ENCODE data around the gene PXDN. TPM values are rescaled to one million over a fixed set of nuclear protein-coding genes. Genes with fewer than 3 reads are reported as not detected.

PXDN gene
- total and polyA plus RNA-seq, 9 donors: 95.4 to 273 (median 193) TPM

DNA sequence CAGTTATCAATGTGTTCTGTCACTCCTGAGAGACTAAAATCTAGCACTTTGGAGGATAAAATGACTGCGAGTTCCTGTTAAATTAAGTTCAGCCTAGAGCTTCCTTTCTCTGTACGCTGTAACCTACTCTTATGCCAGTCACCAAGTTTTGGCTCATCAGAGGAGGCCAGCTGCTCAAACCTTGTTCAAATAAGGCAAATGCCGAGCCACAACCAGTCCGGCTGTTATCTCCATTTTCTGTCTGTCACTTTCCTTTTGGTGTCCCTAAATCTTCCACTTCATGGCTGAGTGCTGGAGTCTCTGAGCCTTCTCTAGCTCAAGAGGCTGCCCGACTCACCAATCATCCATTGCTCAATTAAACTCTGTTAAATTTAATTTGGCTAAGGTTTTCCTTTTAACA, 33.5 kb upstream of the PXDN start:
- peak; percentile 56 for DNase-seq
- Histone ChIP-seq H3K9me3 (replicated peaks; ENCODE audit: control insufficient read depth, low read depth, low read length) (no peaks in the 10 kb centered on the region), H3K27ac (ENCODE audit: low read length) (peak overlapping the region; percentile 13), H3K27me3 (ENCODE audit: control insufficient read depth, insufficient read depth, low read length) (peaks cover 7% of the 10 kb centered on the region), H3K4me1 (ENCODE audit: control insufficient read depth, insufficient read depth, low read length) (peaks cover 12% of the 10 kb centered on the region), H3K36me3 (ENCODE audit: control insufficient read depth, insufficient read depth, low read length) (no peaks in the 10 kb centered on the region), H3K4me3 (ENCODE audit: low read length) (no peak overlapping the region)
- 67% methylated on average over 4 of the region's 5 CpGs for WGBS (ENCODE audit: insufficient coverage)

DNA sequence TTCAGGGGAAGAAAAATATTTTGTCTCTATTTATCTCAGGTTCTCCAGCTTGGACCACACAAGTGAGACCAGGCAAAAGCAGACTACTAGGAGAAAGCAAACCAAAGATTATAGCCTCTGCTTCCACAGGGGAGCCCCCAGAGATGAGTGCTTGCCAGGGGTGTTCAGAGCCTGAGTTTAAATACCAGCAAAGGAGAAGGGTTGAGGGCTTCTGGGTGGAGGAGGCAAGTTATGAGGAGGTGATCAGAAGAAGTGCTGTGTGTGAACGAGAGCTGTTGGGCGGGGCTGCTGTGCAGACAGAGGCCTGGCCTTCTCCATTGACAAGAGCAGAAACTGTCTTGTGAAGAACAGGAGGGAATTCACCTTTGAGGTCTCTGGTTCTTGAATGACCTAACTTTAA, 32.8 kb upstream of the PXDN start:
- Histone ChIP-seq H3K9me3 (replicated peaks; ENCODE audit: control insufficient read depth, low read depth, low read length) (no peaks in the 10 kb centered on the region), H3K36me3 (ENCODE audit: control insufficient read depth, insufficient read depth, low read length) (no peaks in the 10 kb centered on the region), H3K27ac (ENCODE audit: low read length) (peak overlapping the region; percentile 9), H3K4me1 (ENCODE audit: control insufficient read depth, insufficient read depth, low read length) (peaks cover 12% of the 10 kb centered on the region), H3K4me3 (ENCODE audit: low read length) (no peak overlapping the region), H3K27me3 (ENCODE audit: control insufficient read depth, insufficient read depth, low read length) (peaks cover 6% of the 10 kb centered on the region)
- no peak for DNase-seq
- 83% methylated on average over 2 of the region's 2 CpGs for WGBS (ENCODE audit: insufficient coverage)

DNA sequence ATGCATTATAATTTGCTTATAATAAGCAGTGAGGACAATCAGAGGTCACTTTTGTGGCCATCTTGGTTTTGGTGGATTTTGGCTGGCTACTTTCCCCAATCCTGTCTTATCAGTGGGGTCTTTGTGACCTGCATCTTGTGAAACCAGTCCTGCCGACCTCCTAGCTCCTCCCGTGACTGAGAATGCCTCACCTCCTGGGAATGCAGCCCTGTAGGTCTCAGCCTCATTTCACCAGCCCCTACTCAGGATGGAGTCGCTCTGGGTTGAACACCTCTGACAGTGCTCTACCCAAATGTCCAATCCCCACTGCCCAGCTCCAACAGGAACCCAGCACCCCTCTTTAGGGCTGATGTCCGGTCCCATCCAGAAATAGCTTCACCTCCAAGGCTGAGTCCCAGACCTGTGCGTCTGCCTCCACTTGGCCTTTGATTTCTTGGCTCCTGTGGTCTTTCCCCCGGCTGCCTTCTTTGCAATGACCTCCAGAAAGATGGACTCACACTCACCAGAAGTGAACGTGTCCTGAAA, 31.3 kb upstream of the PXDN start:
- no peak for DNase-seq

DNA sequence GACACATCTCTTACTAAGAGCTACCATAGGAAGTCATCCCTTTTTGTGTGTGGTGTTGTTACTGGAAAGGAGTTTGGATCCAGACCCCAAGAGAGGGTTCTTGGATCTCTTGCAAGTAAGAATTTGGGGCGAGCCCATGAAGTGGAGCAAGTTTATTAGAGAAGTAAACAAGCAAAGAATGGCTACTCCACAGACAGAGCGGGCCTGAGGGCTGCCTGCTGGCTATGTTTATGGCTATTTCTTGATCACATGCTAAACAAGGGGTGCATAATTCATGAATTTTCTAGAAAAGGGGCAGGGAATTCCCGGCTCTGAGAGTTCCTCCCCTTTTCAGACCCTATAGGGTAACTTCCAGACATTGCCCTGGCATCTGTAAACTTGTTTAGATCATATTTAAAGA, 30.6 kb upstream of the PXDN start:
- H3K9me3 ChIP-seq (replicated peaks; ENCODE audit: control insufficient read depth, low read depth, low read length): no peaks in the 10 kb centered on the region
- H3K4me3 ChIP-seq (ENCODE audit: low read length): no peak overlapping the region
- 93% methylated on average over 3 of the region's 3 CpGs for WGBS (ENCODE audit: insufficient coverage)
- no peak for DNase-seq
- no peaks in the 10 kb centered on the region for H3K27me3 ChIP-seq (ENCODE audit: control insufficient read depth, insufficient read depth, low read length)
- H3K4me1 ChIP-seq (ENCODE audit: control insufficient read depth, insufficient read depth, low read length): peaks cover 12% of the 10 kb centered on the region
- H3K27ac ChIP-seq (ENCODE audit: low read length): no peak overlapping the region
- H3K36me3 ChIP-seq (ENCODE audit: control insufficient read depth, insufficient read depth, low read length): no peaks in the 10 kb centered on the region

More for the DNA sequence above, 31.3 kb upstream of the PXDN start:
- 91% methylated on average over 6 of the region's 7 CpGs for whole genome bisulfite sequencing (ENCODE audit: insufficient coverage)
- Histone ChIP-seq H3K9me3 (replicated peaks; ENCODE audit: control insufficient read depth, low read depth, low read length) (no peaks in the 10 kb centered on the region), H3K4me1 (ENCODE audit: control insufficient read depth, insufficient read depth, low read length) (peaks cover 12% of the 10 kb centered on the region), H3K36me3 (ENCODE audit: control insufficient read depth, insufficient read depth, low read length) (no peaks in the 10 kb centered on the region), H3K27ac (ENCODE audit: low read length) (no peak overlapping the region), H3K4me3 (ENCODE audit: low read length) (no peak overlapping the region), H3K27me3 (ENCODE audit: control insufficient read depth, insufficient read depth, low read length) (no peaks in the 10 kb centered on the region)

DNA sequence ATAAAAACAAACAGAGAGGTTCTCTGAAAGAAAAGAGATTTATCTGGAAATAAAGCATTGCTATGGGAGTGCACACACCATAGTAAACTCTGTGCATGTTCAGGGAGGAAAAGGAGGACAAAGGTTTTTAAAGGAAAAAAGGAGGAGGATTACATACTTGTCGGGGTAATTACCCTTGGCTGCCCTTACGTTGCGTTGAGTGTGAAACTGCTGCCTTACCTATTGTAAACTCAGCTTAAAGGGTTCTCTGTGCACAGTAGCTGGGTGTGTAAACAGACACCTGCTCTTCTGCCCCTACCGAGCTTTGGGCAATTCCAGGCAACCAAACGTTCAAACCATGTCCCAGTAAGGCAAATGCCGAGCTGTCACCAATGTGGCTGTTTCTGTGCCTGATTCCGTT, 29.6 kb upstream of the PXDN start:
- Histone ChIP-seq H3K4me1 (ENCODE audit: control insufficient read depth, insufficient read depth, low read length) (peaks cover 12% of the 10 kb centered on the region), H3K36me3 (ENCODE audit: control insufficient read depth, insufficient read depth, low read length) (no peaks in the 10 kb centered on the region), H3K9me3 (replicated peaks; ENCODE audit: control insufficient read depth, low read depth, low read length) (no peaks in the 10 kb centered on the region), H3K4me3 (ENCODE audit: low read length) (no peak overlapping the region), H3K27ac (ENCODE audit: low read length) (no peak overlapping the region), H3K27me3 (ENCODE audit: control insufficient read depth, insufficient read depth, low read length) (no peaks in the 10 kb centered on the region)
- no peak for DNase-seq
- 48% methylated on average over 7 of the region's 7 CpGs for WGBS (ENCODE audit: insufficient coverage)

DNA sequence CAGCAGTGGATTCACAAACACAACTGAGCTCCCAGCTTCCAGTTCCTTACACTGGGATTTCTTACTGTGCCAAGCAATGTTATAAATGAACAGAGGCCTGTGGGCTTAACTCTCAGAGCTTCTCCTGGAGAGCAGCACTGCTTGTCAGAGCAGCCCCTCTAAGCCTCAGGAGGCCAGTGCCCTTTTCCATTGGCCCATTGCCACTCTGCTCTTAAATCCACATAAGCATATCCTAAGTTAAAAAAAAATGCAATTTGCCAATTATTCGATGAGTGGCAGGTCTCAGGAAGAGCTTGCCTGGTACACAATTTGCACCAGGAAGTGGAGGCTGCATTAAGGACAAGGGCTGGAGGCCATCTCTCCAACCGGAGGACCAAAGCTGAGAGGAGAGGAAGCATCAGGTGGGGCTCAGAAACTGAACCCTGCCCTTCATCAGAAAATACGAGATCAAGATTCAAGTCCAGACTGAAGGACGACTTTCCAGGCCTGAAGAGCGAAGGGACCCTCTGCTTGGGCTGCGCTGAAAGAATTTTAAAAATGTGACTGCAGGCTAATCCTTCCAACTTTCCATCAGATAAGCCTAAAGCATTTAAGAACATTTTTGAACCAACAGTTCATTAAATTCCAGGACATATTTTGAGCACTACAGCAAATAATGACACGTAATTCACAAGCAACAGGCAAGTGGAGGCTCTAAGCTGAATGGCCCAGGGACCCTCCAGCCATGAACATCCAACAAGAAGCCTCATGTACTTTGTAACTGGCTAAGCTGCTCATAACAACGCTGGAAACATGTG, 28.4 kb upstream of the PXDN start:
- no peaks in the 10 kb centered on the region for H3K27me3 ChIP-seq (ENCODE audit: control insufficient read depth, insufficient read depth, low read length)
- 78% methylated on average over 7 of the region's 8 CpGs for WGBS (ENCODE audit: insufficient coverage)
- no peaks in the 10 kb centered on the region for H3K36me3 ChIP-seq (ENCODE audit: control insufficient read depth, insufficient read depth, low read length)
- DNase-seq: no peak
- H3K4me3 ChIP-seq (ENCODE audit: low read length): no peak overlapping the region
- H3K4me1 ChIP-seq (ENCODE audit: control insufficient read depth, insufficient read depth, low read length): peaks cover 5% of the 10 kb centered on the region
- no peak overlapping the region for H3K27ac ChIP-seq (ENCODE audit: low read length)
- H3K9me3 ChIP-seq (replicated peaks; ENCODE audit: control insufficient read depth, low read depth, low read length): no peaks in the 10 kb centered on the region

DNA sequence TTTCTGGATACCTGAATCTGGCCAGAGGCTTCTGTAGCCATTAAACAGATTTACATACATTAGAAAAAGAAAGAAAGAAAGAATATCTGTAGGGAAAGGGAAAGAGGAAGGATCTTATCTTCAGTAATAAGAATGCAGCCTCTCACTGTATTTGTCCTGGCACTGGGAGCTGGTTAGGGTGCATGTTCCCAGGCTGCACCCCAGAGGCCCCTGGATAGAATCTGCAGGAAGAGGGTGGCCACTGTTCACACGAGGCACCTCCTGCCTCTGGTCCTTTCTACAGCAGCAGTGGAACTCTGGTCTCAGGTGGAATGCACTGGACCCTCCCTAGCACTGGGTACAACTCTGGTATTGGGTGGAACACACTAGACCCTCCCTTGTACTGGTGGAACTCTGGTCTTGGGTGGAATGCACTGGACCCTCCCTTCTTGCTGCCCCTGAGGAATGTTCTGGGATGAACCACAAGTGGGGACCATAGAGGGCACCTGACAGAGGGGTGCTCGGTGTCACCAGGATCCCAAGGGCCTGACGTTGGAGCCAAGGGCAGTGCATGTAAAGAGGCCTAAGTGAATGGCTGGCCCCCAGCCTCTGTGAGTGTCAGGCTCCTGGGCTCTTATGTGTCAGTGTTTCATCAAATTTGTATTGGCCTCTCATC, 27.4 kb upstream of the PXDN start:
- WGBS (ENCODE audit: insufficient coverage): 74% methylated on average over 3 of the region's 3 CpGs
- Histone ChIP-seq H3K27ac (ENCODE audit: low read length) (no peak overlapping the region), H3K27me3 (ENCODE audit: control insufficient read depth, insufficient read depth, low read length) (no peaks in the 10 kb centered on the region), H3K4me3 (ENCODE audit: low read length) (no peak overlapping the region), H3K9me3 (replicated peaks; ENCODE audit: control insufficient read depth, low read depth, low read length) (no peaks in the 10 kb centered on the region), H3K36me3 (ENCODE audit: control insufficient read depth, insufficient read depth, low read length) (no peaks in the 10 kb centered on the region), H3K4me1 (ENCODE audit: control insufficient read depth, insufficient read depth, low read length) (no peaks in the 10 kb centered on the region)
- DNase-seq: no peak

DNA sequence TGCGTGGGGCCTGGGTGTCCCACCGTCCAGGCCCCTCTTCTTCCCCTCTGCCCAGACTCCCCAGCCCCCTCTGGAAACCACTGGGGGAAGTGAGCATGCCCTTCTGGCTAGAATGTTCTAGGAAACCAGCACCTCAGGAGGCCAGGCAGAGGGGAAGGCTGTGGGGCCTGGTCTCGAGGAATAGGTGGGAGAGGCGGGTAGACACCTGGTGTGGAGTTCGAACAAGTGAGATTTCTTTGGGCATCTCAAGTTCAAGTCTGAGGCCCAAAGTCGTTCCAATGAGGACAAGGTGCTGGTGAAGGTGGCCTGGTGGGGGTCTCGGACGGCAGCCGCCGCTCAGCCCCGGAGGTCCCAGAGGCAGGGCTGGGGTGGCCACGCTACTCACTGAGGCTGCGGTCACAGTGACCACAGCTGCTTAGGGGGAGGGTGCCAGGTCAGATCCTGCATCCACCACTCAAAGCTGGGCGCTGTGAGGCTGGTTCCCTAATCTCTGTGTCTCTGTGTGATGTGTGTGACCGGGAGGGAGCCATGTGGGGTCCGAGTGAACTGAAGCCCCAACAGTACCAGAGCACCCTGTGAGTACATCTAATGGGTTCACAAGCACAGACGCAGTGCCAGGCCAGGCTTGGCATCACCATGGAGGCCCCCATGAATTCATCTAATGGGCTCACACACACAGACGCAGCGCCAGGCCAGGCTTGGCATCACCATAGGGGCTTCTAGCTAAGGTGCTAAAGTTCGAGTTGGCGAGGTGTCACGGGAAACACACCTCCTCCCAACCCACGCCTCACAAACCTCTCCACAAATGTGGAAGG, 26.5 kb upstream of the PXDN start:
- H3K27ac ChIP-seq (ENCODE audit: low read length): no peak overlapping the region
- no peak overlapping the region for H3K4me3 ChIP-seq (ENCODE audit: low read length)
- H3K4me1 ChIP-seq (ENCODE audit: control insufficient read depth, insufficient read depth, low read length): no peaks in the 10 kb centered on the region
- H3K9me3 ChIP-seq (replicated peaks; ENCODE audit: control insufficient read depth, low read depth, low read length): no peaks in the 10 kb centered on the region
- WGBS (ENCODE audit: insufficient coverage): 94% methylated on average over 19 of the region's 23 CpGs
- no peaks in the 10 kb centered on the region for H3K27me3 ChIP-seq (ENCODE audit: control insufficient read depth, insufficient read depth, low read length)
- no peak for DNase-seq
- no peaks in the 10 kb centered on the region for H3K36me3 ChIP-seq (ENCODE audit: control insufficient read depth, insufficient read depth, low read length)

DNA sequence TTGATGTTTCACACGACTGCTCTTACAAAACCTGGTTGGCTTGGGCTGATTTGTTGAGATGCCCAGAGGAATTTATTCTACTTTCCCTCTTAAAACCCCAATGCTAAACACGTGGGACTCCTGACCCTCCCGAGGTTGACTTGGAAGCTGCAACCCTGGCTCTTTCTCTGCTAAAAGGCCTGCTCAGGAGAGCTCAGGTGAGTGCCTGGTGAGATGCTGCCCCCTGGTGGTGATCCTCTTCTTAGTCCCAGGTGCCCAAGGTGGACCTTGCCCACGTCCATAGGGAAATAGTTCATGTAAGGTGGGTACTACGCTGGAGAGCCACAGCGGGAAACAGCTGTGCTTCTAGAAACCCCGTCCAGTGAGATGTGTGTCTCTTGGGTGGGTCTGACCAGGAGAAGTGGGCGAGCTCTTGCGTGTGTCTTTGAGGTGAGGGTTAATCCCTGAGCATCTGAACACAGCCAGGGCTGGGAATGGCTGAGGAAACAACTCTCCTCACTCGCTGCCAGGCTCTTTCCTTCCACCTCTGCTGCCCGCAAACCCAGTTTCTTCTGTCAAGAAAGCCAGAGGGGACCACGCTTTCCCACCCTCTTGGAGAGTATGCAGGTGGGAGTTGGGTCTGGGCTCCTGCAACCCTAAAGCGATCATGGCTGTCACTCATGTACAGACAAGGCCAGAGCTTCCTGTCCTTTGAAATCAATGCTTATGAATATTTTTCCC, 25.5 kb upstream of the PXDN start:
- no peak for DNase-seq
- H3K27ac ChIP-seq (ENCODE audit: low read length): no peak overlapping the region
- H3K4me1 ChIP-seq (ENCODE audit: control insufficient read depth, insufficient read depth, low read length): no peaks in the 10 kb centered on the region
- H3K36me3 ChIP-seq (ENCODE audit: control insufficient read depth, insufficient read depth, low read length): no peaks in the 10 kb centered on the region
- 27% methylated on average over 5 of the region's 13 CpGs for WGBS (ENCODE audit: insufficient coverage)
- H3K4me3 ChIP-seq (ENCODE audit: low read length): no peak overlapping the region
- H3K9me3 ChIP-seq (replicated peaks; ENCODE audit: control insufficient read depth, low read depth, low read length): no peaks in the 10 kb centered on the region
- no peaks in the 10 kb centered on the region for H3K27me3 ChIP-seq (ENCODE audit: control insufficient read depth, insufficient read depth, low read length)

Measured in muscle of leg (tissue), 11 donors.